NCI-H1694 treated with DMSO at 0.1 percent for 48 hours (cell line): ENCODE data around the gene HSPA12A.

Experiments
- DNase-seq: peaks from one replicate; lab custom pipeline; 2025; lab: John Stamatoyannopoulos, UW

HSPA12A gene

DNA sequence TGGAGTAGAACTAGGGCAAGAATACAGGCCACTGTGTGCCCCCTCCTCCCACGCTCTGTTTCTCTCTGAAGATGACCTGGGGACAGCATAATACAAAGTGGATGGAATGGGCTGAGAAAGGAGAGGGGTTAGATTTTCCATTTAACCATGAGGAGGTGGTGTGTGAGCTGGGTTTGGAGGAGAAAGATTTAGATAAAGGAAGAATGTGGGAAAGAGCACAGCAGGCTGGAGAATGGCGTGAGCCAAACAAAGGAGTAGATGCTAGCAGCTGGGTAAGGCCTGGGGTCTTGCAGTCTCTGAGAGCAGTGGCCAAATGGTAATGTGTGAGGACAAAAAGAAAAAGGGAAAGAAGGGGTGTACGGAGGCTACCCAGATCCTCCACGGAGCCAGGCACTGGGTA, 113.0 kb downstream of the HSPA12A start:
- DNase-seq: no peak

DNA sequence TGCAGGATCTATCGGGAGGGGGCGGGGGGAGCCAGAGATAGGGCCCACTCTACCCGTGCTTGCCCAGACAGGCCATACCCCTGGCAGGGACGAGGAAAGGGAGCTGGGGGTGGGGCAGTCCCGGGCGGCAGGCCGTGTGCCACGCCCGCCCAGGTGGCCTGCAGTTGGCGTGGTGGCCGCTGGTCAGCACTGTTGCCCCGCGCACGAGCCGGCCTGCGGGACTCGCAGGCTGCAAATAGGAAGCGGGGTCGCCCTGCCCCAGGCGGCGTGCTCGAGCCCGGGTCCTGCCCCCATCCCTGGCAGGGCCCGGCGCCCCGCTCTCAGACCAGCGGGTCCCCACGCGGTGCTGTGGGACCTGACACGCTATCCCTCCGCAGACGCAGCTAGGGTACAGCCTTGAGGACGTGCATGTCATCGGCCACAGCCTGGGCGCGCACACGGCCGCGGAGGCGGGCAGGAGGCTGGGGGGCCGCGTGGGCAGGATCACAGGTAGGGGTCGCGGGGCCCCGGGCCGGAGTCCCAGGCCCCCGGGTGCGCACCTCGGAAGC, 114.9 kb downstream of the HSPA12A start:
- DNase-seq: no peak

GRCh38 chr10:116626815-116627214, 115.6 kb downstream of the HSPA12A start:
- no peak for DNase-seq

GRCh38 chr10:116625845-116626244, 116.5 kb downstream of the HSPA12A start:
- DNase-seq: no peak

DNA sequence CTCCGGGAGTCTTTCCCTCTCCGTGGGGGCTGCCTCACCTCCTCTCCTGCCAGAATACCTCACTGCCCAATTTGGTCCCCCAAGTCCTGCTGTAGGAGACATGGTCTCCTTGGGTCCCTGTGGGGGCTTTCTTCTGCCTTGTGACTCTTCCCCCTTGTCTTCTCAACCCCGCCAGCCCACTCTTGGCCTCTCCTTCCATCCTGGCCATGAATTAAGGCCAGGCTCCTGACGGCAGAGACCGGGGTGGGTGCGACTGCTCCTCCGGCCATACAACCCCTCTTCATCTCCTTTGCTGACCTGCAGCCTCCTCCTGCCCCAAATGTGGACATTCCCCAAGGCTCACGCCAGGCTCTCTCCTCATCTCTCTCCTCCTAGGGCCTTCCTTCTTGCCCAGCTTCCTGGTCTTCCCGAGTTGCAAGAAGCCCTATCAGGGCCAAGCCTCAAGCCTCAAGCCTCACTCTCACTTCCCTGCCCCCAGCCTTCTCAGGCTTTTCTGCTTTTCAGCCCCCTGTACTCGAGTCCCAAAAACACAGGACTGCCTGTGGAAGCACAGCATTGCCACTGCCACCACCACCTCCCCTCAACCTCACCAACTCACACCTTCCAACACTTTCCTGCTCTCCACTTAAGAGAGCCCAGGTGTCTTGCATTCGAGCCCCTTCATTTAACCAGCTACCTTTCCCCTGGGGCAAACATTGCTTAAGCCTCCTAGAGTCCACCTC, 120.3 kb downstream of the HSPA12A start:
- DNase-seq: no peak

- DNase-seq: no peak
Measured at GRCh38 chr10:116621476-116621875, 120.9 kb downstream of the HSPA12A start.
